GM19193 (cell line): ENCODE data around the gene SNAP29.

Experiments
- POLR2A ChIP-seq: IDR thresholded peaks from 4 replicates; pipeline ENCODE4 v1.6.1; 2011; ENCODE audit not compliant: insufficient read depth, insufficient read length; ENCODE audit errors: extremely low read depth

The SNAP29 gene

DNA sequence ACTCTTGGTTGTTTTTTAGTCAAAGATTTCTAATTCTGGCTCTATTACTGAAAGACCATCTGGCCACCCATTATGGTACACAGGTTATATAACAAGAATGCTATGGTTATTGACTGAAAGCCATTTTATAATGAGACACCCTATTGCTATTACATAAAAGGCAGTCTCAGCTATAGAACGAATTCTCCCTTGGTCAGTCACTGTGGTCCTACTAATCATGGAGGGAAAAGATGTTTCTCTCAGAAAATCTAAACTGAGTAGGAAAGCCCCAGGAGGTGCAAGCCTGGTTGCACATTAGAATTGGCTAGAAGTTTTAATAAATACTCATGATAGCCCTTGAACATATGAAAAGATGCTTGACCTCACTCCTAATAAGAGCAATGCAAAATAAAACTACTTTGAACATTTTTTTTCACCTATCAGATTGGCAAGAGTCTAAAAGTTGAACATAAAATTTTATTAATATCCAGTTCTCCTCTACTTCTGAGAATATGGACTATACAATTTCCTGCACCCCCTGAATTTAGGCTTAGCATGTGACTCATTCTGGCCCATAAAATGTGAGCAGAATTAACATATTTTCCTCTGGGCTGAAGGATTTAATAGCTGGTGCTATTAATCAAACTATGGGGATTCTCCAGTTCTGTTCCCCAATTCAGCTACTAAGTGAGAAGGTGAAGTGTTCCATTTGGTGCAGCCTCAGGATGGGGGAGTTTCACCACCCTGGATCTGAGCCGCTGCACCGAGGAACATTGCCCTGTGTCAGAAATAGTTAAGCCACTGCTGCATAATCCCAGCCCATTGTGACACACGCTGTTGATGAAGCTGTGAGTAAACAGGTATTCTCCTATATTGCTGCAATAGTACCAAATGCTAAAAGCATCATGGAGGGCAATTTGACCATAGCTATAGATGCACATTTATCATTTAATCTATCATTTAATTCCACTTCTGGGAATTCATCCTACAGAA, 46.9 kb downstream of the SNAP29 start:
- TF ChIP-seq POLR2A, result no peak

DNA sequence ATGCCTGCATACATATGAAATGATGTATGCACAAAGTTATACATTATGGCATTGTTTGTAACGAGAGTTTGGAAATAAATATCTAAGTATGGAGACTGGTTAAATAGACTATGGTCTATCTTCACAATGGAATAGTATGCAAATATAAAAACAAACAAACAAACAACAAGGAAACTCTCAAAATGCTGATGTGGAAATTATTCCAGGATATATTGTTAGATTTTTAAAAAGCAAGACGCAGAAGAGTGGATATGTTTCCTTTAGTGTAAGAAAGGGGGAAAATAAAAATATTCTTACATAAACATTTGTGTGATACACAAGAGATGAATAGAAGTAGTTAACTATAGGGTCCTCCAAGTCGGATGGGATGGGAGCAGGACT, 47.6 kb downstream of the SNAP29 start:
- no peak for TF ChIP-seq POLR2A

GRCh38 chr22:20909543-20910303, 50.9 kb downstream of the SNAP29 start:
- TF ChIP-seq POLR2A, result no peak

- no peak for TF ChIP-seq POLR2A
Observed at GRCh38 chr22:20912494-20912893, 53.7 kb downstream of the SNAP29 start.

GRCh38 chr22:20916916-20917810, 58.4 kb downstream of the SNAP29 start, which contains the start of gene CRKL:
TSS of gene CRKL (plus strand) at chr22:20917407. CDS start at chr22:20917935, 528 bp downstream.
- TF ChIP-seq POLR2A, result peak; percentile 76

GRCh38 chr22:20918663-20919218, 59.9 kb downstream of the SNAP29 start:
- TF ChIP-seq POLR2A, result no peak

DNA sequence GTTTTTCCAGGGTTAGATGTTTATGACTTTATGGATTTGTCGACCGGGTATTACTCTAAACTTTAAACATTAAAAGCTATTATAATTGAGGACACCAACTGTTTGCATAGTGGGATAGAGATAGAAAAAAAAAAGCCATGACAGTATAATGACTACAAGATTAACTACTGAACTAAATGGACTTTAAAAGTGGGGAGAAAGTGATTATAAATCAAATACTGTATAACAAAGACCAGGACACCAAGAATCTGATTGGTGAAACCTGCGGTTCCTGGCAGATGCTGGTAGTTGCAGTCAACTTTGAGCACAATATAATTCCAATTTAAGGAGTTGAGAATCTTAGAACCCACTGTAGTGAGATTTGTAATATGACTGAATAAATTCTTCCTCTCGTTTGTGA, 60.9 kb downstream of the SNAP29 start:
- TF ChIP-seq POLR2A, result no peak

GRCh38 chr22:20920881-20921203, 62.0 kb downstream of the SNAP29 start:
- no peak for TF ChIP-seq POLR2A

DNA sequence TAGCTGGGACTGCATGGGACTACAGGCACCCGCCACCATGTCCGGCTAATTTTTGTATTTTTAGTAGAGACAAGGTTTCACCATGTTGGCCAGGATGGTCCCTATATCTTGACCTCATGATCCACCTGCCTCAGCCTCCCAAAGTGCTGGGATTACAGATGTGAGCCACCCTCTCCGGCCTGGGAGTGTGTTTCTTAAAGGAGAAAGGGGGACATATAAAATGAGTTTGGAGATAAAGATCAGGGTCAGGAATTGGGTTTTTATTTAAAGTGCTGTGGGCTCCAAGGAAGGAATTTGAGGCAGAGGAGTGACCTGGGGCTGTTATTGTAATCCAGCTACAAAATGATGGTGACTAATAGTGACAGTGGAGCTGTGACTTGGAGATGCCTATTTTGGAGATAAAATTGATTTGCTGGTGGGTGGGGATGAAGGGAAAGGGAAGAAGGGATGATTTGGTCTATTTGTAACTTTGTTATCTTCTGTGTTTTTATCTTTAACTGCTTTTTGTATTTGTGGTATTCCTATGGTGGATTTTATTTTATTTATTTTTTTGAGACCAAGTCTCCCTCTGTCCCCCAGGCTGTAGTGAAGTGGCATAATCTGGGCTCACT, 63.4 kb downstream of the SNAP29 start:
- TF ChIP-seq POLR2A, result no peak

DNA sequence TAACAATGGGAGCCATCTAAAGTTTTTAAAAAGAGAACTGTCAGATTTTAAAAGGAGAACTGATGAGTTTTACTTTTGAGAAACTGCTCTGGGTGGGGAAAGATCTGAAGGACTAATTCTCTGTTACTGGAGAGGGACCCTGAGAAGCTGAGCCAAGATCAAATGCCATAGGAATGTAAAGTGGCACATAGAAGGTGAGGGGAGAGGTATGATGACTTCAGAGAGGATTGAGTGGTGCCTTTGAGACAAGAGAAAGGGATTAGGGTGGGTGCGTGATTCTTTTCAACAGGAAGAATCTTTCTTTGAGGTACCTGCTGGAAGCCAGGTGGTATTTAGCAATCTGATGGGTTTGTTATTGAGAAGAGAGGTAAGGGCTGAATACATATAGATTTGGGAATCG, 67.4 kb downstream of the SNAP29 start:
- no peak for TF ChIP-seq POLR2A

- TF ChIP-seq POLR2A, result no peak
Observed at GRCh38 chr22:20927940-20928572, 69.2 kb downstream of the SNAP29 start.

- TF ChIP-seq POLR2A, result no peak
Observed at GRCh38 chr22:20928573-20928967, 69.8 kb downstream of the SNAP29 start.

DNA sequence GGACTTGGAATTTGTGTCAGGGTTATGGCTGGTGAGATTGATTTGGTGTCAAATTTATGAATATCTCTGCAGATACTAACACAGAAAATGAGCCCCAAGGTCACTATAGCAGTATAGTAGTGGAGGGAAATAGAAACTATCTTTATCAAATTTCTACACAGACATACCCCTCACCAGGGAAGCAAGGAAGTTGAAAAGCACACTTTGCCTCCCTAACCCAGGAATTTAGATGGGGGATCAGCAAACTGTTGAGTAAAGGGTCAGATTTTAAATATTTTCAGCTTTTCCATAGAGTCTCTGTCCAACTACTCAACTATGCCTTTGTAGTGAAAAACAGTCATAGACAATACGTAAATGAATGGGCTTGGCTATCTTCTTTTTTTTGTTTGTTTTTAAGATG, 71.2 kb downstream of the SNAP29 start:
- TF ChIP-seq POLR2A, result no peak
